Measurements from ENCODE around the gene RBM4.
A peak's percentile ranks its signal among the peaks of the same experiment; 100 is the strongest.

The RBM4 gene

GRCh38 chr11:66649903-66650302 lies 11.4 kb downstream of the RBM4 start:
- DNase-seq (ENCODE audit: extremely low read depth in 1 of 2, low read depth in 1 of 2): no peak

GRCh38 chr11:66651016-66651415 lies 12.5 kb downstream of the RBM4 start:
- DNase-seq (ENCODE audit: extremely low read depth in 1 of 2, low read depth in 1 of 2): no peak

GRCh38 chr11:66652651-66653050 lies 14.1 kb downstream of the RBM4 start:
- DNase-seq (ENCODE audit: extremely low read depth in 1 of 2, low read depth in 1 of 2): no peak

- no peak for DNase-seq (ENCODE audit: extremely low read depth in 1 of 2, low read depth in 1 of 2)
Measured at GRCh38 chr11:66653123-66653522, 14.6 kb downstream of the RBM4 start.

GRCh38 chr11:66659763-66660162 lies 21.3 kb downstream of the RBM4 start:
- DNase-seq (ENCODE audit: extremely low read depth in 1 of 2, low read depth in 1 of 2): no peak

- DNase-seq (ENCODE audit: extremely low read depth in 1 of 2, low read depth in 1 of 2): no peak
Measured at GRCh38 chr11:66663741-66664296, 25.3 kb downstream of the RBM4 start.

GRCh38 chr11:66665369-66665768 lies 26.9 kb downstream of the RBM4 start:
- no peak for DNase-seq (ENCODE audit: extremely low read depth in 1 of 2, low read depth in 1 of 2)

GRCh38 chr11:66670816-66671215 lies 32.3 kb downstream of the RBM4 start:
- DNase-seq (ENCODE audit: extremely low read depth in 1 of 2, low read depth in 1 of 2): no peak

- DNase-seq (ENCODE audit: extremely low read depth in 1 of 2, low read depth in 1 of 2): no peak
Measured at GRCh38 chr11:66674964-66675602, 36.6 kb downstream of the RBM4 start.

- no peak for DNase-seq (ENCODE audit: extremely low read depth in 1 of 2, low read depth in 1 of 2)
Measured at GRCh38 chr11:66676282-66676919, 37.9 kb downstream of the RBM4 start.

- DNase-seq (ENCODE audit: extremely low read depth in 1 of 2, low read depth in 1 of 2): no peak
Measured at GRCh38 chr11:66676931-66677598, 38.6 kb downstream of the RBM4 start.

GRCh38 chr11:66677599-66678375 lies 39.3 kb downstream of the RBM4 start, which contains the start of gene RBM4B:
TSS of gene RBM4B (minus strand) at chr11:66677887. CDS start at chr11:66677079, 808 bp downstream.
- DNase-seq (ENCODE audit: extremely low read depth in 1 of 2, low read depth in 1 of 2): peak; percentile 91 to 96

GRCh38 chr11:66680966-66681645 lies 42.6 kb downstream of the RBM4 start:
- DNase-seq (ENCODE audit: extremely low read depth in 1 of 2, low read depth in 1 of 2): no peak

GRCh38 chr11:66683877-66684276 lies 45.4 kb downstream of the RBM4 start:
- no peak for DNase-seq (ENCODE audit: extremely low read depth in 1 of 2, low read depth in 1 of 2)

- DNase-seq (ENCODE audit: extremely low read depth in 1 of 2, low read depth in 1 of 2): no peak
Measured at GRCh38 chr11:66684635-66685034, 46.1 kb downstream of the RBM4 start.

GRCh38 chr11:66685276-66686099 lies 47.0 kb downstream of the RBM4 start:
- DNase-seq (ENCODE audit: extremely low read depth in 1 of 2, low read depth in 1 of 2): no peak

GRCh38 chr11:66686100-66686785 lies 47.7 kb downstream of the RBM4 start:
- no peak for DNase-seq (ENCODE audit: extremely low read depth in 1 of 2, low read depth in 1 of 2)

GRCh38 chr11:66686801-66687750 lies 48.6 kb downstream of the RBM4 start:
- no peak for DNase-seq (ENCODE audit: extremely low read depth in 1 of 2, low read depth in 1 of 2)
